ENCODE results near the gene STK16.

STK16 gene

DNA sequence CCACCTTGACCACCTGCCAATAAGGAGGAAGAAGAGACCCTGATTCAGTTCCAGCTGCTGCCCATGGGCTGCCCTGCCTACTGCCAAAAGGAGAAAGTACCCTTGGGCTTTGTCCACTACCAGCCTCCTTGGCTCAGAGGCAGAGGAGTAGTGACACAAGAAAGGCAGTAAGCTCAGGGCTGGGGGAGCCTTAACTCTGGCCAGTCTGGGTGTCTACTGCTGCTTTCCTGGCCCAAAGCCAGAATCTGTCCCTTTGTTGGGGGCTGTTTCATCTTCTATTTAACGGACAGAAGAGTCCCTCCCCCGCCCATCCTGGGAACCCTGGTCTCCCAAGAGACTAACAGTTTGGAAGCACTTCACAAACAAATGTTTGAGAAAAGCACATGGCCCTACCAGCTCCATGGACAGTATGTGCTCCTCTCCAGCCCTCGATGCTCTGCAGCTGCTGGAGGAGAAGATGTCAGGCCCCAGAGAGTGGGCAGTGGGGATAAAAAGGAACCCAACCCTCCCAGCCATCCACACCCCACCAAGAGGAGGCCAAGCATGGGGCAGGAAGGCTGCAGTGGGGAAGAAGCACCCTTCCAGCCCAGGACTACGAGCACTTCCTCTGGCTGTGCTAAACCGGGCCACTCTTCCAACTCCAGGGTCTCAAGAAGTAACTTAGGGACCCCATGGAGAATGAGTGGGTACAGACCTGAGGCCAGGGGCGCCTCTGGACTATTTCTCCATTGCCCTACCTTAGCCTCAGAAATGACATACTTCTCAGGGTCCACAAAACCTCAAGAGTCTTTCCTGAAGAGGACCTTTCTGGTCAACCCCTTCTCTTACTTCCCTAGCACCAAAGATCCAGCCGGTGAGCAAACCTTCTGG lies 17.0 kb upstream of the STK16 start:
- peak overlapping the region; percentile 88 for H3K4me2 ChIP-seq (ENCODE audit: low read depth, low read length, poor library complexity, severe bottlenecking)
- no peaks in the 10 kb centered on the region for H3F3A ChIP-seq (ENCODE audit: low read depth)
- peak overlapping the region; percentile 93; the same call in 1 of the 2 replicates for H2AFZ ChIP-seq (ENCODE audit: low read length)
- H3K9me2 ChIP-seq (replicated peaks; ENCODE audit: low read depth, low read length) = no peaks in the 10 kb centered on the region
- no peaks in the 10 kb centered on the region for H3K27me3 ChIP-seq (ENCODE audit: insufficient read depth, low read length, poor library complexity, severe bottlenecking)
- H3K4me3 ChIP-seq (ENCODE audit: low read length, poor library complexity, severe bottlenecking) = peak overlapping the region; percentile 89
- H4K20me1 ChIP-seq (ENCODE audit: insufficient read depth, low read length, poor library complexity, severe bottlenecking) = peaks cover 16% of the 10 kb centered on the region
- peaks cover 57% of the 10 kb centered on the region for H3K79me2 ChIP-seq (ENCODE audit: insufficient read depth, low read length)
- H3K36me3 ChIP-seq (ENCODE audit: insufficient read depth, low read length) = peaks cover 44% of the 10 kb centered on the region; the same call in 1 of the 2 replicates
- no peaks in the 10 kb centered on the region for H3K9me3 ChIP-seq (ENCODE audit: insufficient read depth, low read depth, low read length)
- H3K9ac ChIP-seq (ENCODE audit: low read depth, low read length, poor library complexity, severe bottlenecking) = peak overlapping the region; percentile 92
- TF ChIP-seq EZH2phosphoT487 (IDR thresholded peaks at IDR 0.05; ENCODE audit: borderline replicate concordance) = no peak
- TF ChIP-seq, protein P1, sequence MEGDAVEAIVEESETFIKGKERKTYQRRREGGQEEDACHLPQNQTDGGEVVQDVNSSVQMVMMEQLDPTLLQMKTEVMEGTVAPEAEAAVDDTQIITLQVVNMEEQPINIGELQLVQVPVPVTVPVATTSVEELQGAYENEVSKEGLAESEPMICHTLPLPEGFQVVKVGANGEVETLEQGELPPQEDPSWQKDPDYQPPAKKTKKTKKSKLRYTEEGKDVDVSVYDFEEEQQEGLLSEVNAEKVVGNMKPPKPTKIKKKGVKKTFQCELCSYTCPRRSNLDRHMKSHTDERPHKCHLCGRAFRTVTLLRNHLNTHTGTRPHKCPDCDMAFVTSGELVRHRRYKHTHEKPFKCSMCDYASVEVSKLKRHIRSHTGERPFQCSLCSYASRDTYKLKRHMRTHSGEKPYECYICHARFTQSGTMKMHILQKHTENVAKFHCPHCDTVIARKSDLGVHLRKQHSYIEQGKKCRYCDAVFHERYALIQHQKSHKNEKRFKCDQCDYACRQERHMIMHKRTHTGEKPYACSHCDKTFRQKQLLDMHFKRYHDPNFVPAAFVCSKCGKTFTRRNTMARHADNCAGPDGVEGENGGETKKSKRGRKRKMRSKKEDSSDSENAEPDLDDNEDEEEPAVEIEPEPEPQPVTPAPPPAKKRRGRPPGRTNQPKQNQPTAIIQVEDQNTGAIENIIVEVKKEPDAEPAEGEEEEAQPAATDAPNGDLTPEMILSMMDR (conservative IDR thresholded peaks at IDR 0.05; ENCODE audit: low read length) = no peak
- H3K4me1 ChIP-seq (ENCODE audit: insufficient read depth, low read length, poor library complexity, severe bottlenecking) = peaks cover 20% of the 10 kb centered on the region

DNA sequence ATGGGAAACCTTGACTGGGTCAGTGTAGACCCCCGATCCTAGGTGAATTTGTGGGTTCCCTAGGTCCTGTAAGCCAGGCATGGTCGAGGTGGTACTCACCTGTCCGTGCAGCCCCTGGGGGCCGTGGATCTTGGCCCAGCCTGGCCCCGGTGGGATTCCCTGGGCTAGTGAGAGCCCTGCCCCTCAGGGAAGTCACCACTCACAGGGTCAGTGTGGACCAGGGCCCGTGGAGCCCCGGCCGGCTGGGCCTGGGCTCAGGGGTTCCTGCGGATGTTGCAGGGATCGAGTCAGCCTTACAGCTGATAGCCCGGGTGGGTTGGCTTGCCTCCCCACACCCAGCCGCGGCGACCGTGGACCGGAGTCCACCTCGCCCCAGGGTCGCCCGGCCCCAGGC lies 16.4 kb upstream of the STK16 start:
- Histone ChIP-seq H3F3A (ENCODE audit: low read depth) (no peaks in the 10 kb centered on the region), H4K20me1 (ENCODE audit: insufficient read depth, low read length, poor library complexity, severe bottlenecking) (peaks cover 18% of the 10 kb centered on the region), H3K79me2 (ENCODE audit: insufficient read depth, low read length) (peaks cover 64% of the 10 kb centered on the region), H3K9ac (ENCODE audit: low read depth, low read length, poor library complexity, severe bottlenecking) (peak overlapping the region; percentile 92), H3K9me2 (replicated peaks; ENCODE audit: low read depth, low read length) (no peaks in the 10 kb centered on the region), H3K4me1 (ENCODE audit: insufficient read depth, low read length, poor library complexity, severe bottlenecking) (peaks cover 20% of the 10 kb centered on the region), H3K4me3 (ENCODE audit: low read length, poor library complexity, severe bottlenecking) (peak overlapping the region; percentile 89), H2AFZ (ENCODE audit: low read length) (peak overlapping the region; percentile 93; the same call in 1 of the 2 replicates), H3K9me3 (ENCODE audit: insufficient read depth, low read depth, low read length) (no peaks in the 10 kb centered on the region), H3K4me2 (ENCODE audit: low read depth, low read length, poor library complexity, severe bottlenecking) (peak overlapping the region; percentile 88), H3K27me3 (ENCODE audit: insufficient read depth, low read length, poor library complexity, severe bottlenecking) (no peaks in the 10 kb centered on the region), H3K36me3 (ENCODE audit: insufficient read depth, low read length) (peaks cover 44% of the 10 kb centered on the region; the same call in 1 of the 2 replicates)
- no peak for TF ChIP-seq EZH2phosphoT487 (IDR thresholded peaks at IDR 0.05; ENCODE audit: borderline replicate concordance)
- TF ChIP-seq, protein P1 (conservative IDR thresholded peaks at IDR 0.05; ENCODE audit: low read length) = no peak

DNA sequence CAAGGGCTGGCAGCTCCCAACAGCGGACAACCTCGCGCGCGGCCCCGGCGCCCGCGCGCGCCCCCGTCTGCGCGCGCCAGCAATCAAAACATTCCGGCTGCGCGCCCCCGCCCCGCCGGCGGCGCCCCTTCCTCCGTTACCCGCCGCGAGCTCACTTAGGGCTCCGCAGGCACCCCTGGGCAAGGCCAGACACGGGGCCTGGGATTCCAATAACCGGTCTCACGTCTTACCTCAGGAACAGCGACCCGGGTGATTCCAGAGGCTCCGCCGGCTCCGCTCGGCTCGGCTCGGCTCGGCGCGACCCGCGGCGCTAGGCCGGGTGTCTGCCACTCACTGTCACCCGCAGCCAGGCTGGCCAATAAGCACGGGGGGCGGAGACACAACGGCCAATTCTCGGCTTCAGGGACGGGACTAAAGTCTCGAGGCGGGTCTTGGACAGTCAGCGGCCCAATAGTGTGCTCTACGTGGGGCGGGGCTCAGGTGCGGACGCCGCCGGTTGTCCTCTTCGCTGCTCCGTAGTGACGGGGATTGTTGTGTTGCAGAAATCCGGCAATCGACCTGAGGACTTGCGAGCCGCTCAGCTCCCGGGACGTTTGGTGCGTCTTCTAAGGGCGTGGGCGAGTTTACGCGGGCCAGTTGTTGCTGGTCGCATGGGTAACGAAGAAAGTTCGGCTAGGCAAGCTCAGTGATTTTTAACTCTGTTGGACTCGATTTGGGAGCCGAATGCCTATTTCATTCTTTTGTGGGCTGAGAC lies 15.8 kb upstream of the STK16 start, which contains the start of the genes ANKZF1 and ATG9A:
Gene ANKZF1 (plus strand): TSS at position 502 of the 754 bp plus-strand sequence. CDS start 452 bp downstream, outside the sequence.
Gene ATG9A (minus strand): TSS at position 332 of the 754 bp plus-strand sequence. CDS start 1,612 bp downstream, outside the sequence.
- TF ChIP-seq, protein P1 (conservative IDR thresholded peaks at IDR 0.05; ENCODE audit: low read length) = no peak
- no peak for TF ChIP-seq EZH2phosphoT487 (IDR thresholded peaks at IDR 0.05; ENCODE audit: borderline replicate concordance)
- peaks cover 44% of the 10 kb centered on the region; the same call in 1 of the 2 replicates for H3K36me3 ChIP-seq (ENCODE audit: insufficient read depth, low read length)
- H2AFZ ChIP-seq (ENCODE audit: low read length) = peak within 1 kb of the TSS; percentile 93

More for the DNA sequence above, 15.8 kb upstream of the STK16 start, which contains the start of the genes ANKZF1 and ATG9A:
- H3K9me2 ChIP-seq (replicated peaks; ENCODE audit: low read depth, low read length) = no peaks in the 10 kb centered on the region
- peak within 1 kb of the TSS; percentile 92 for H3K9ac ChIP-seq (ENCODE audit: low read depth, low read length, poor library complexity, severe bottlenecking)
- H4K20me1 ChIP-seq (ENCODE audit: insufficient read depth, low read length, poor library complexity, severe bottlenecking) = peaks cover 18% of the 10 kb centered on the region
- H3K4me1 ChIP-seq (ENCODE audit: insufficient read depth, low read length, poor library complexity, severe bottlenecking) = peaks cover 20% of the 10 kb centered on the region
- H3K27me3 ChIP-seq (ENCODE audit: insufficient read depth, low read length, poor library complexity, severe bottlenecking) = no peaks in the 10 kb centered on the region
- H3K4me3 ChIP-seq (ENCODE audit: low read length, poor library complexity, severe bottlenecking) = peak within 1 kb of the TSS; percentile 89
- H3K79me2 ChIP-seq (ENCODE audit: insufficient read depth, low read length) = peaks cover 65% of the 10 kb centered on the region
- H3K9me3 ChIP-seq (ENCODE audit: insufficient read depth, low read depth, low read length) = no peaks in the 10 kb centered on the region
- H3K4me2 ChIP-seq (ENCODE audit: low read depth, low read length, poor library complexity, severe bottlenecking) = peak within 1 kb of the TSS; percentile 92
- no peaks in the 10 kb centered on the region for H3F3A ChIP-seq (ENCODE audit: low read depth)

Measured in Loucy (cell line).